Neutrophil (primary cell): ENCODE results near the gene SLC16A7.

Experiments used
- H3K27ac ChIP-seq: fragments of 200-600 bp; sonication (generic); 2 replicates; pipeline ENCODE4 v1.5.1; 2016; ENCODE audit warnings: mild to moderate bottlenecking, moderate library complexity
- H3K27me3 ChIP-seq: fragments of 200-600 bp; sonication (generic); 2 replicates; pipeline ENCODE4 v1.6.0; 2016; ENCODE audit warnings: mild to moderate bottlenecking
- H3K36me3 ChIP-seq: fragments of 200-600 bp; sonication (generic); 2 replicates; pipeline ENCODE4 v1.5.1; 2017
- H3K4me1 ChIP-seq, 2 experiments: fragments of 200-600 bp in 1 of 2; sonication (generic) in 1 of 2; 1 replicate in 1 of 2; 2 replicates in 1 of 2; pipeline versions ENCODE4 v1.5.1 to v1.6.1; 2013 to 2016; ENCODE audit warnings: low read depth in 1 of 2, low read length in 1 of 2, mild to moderate bottlenecking in 1 of 2, moderate library complexity in 1 of 2; ENCODE audit not compliant: control insufficient read depth in 1 of 2, insufficient read depth in 1 of 2
- H3K4me3 ChIP-seq, 2 experiments: fragments of 200-600 bp in 1 of 2; sonication (generic) in 1 of 2; 1 replicate in 1 of 2; 2 replicates in 1 of 2; pipeline ENCODE4 v1.5.1; 2013 to 2016; ENCODE audit warnings: low read depth in 1 of 2, low read length in 1 of 2, mild to moderate bottlenecking in 1 of 2, moderate library complexity in 1 of 2
- H3K9me3 ChIP-seq: fragments of 200-600 bp; sonication (generic); 2 replicates; pipeline ENCODE4 v1.5.1; 2016
- CTCF ChIP-seq: fragments of 200-600 bp; sonication (generic); IDR thresholded peaks from 2 replicates; pipeline ENCODE4 v1.5.1; 2016; ENCODE audit warnings: antibody characterized with exemption

SLC16A7 gene

GRCh38 chr12:59595883-59596540, at the start of gene SLC16A7:
SLC16A7 (plus strand) TSS chr12:59596029; CDS start chr12:59704802, 108,773 bp downstream.
- Histone ChIP-seq H3K27me3 (peaks cover 24% of the 10 kb centered on the region), H3K4me1 (peaks cover 24 to 30% of the 10 kb centered on the region in 2 experiments), H3K36me3 (no peaks in the 10 kb centered on the region), H3K9me3 (no peaks in the 10 kb centered on the region), H3K27ac (peak within 1 kb of the TSS; percentile 13), H3K4me3 (peak within 1 kb of the TSS; percentile 54 to 65)
- TF ChIP-seq CTCF = no peak

GRCh38 chr12:59548930-59549329, 46.9 kb upstream of the SLC16A7 start:
- no peaks in the 10 kb centered on the region for H3K9me3 ChIP-seq
- no peak overlapping the region for H3K27ac ChIP-seq
- H3K27me3 ChIP-seq = no peaks in the 10 kb centered on the region
- TF ChIP-seq CTCF = no peak
- no peaks in the 10 kb centered on the region for H3K4me1 ChIP-seq
- no peaks in the 10 kb centered on the region for H3K36me3 ChIP-seq
- H3K4me3 ChIP-seq = no peak overlapping the region

- no peak overlapping the region for H3K27ac ChIP-seq
- H3K27me3 ChIP-seq = no peaks in the 10 kb centered on the region
- no peak for TF ChIP-seq CTCF
- H3K9me3 ChIP-seq = no peaks in the 10 kb centered on the region
- peaks cover 0 to 5% of the 10 kb centered on the region in 2 experiments for H3K4me1 ChIP-seq
- no peaks in the 10 kb centered on the region for H3K36me3 ChIP-seq
- H3K4me3 ChIP-seq = no peak overlapping the region
Observed at GRCh38 chr12:59559696-59560095, 36.1 kb upstream of the SLC16A7 start.

- no peak for TF ChIP-seq CTCF
- Histone ChIP-seq H3K4me1 (no peaks in the 10 kb centered on the region), H3K9me3 (no peaks in the 10 kb centered on the region), H3K27me3 (no peaks in the 10 kb centered on the region), H3K4me3 (no peak overlapping the region), H3K36me3 (no peaks in the 10 kb centered on the region), H3K27ac (no peak overlapping the region)
Observed at GRCh38 chr12:59570145-59570544, 25.7 kb upstream of the SLC16A7 start.

GRCh38 chr12:59574406-59574805, 21.4 kb upstream of the SLC16A7 start:
- no peaks in the 10 kb centered on the region for H3K27me3 ChIP-seq
- no peaks in the 10 kb centered on the region for H3K36me3 ChIP-seq
- H3K4me3 ChIP-seq = no peak overlapping the region
- no peak for TF ChIP-seq CTCF
- no peak overlapping the region for H3K27ac ChIP-seq
- H3K4me1 ChIP-seq = peaks cover 2 to 27% of the 10 kb centered on the region in 2 experiments
- H3K9me3 ChIP-seq = no peaks in the 10 kb centered on the region
